Astrocyte of the cerebellum (primary cell): ENCODE measurements around the gene XCL2.
"Not testable (repeated sequence)": the region's sequence is repeated elsewhere in the genome, so short reads cannot be mapped to it uniquely, and the experiment has no call there.

ENCODE experiments used
- DNase-seq: peaks from one replicate; pipeline ENCODE4 v3.0.0-alpha.2; 2011; ENCODE audit warnings: low read depth
- H3K4me3 ChIP-seq: 2 replicates; pipeline ENCODE4 v1.5.1; 2011; ENCODE audit warnings: mild to moderate bottlenecking, low read depth, low read length, moderate library complexity
- CTCF ChIP-seq: IDR thresholded peaks from 2 replicates; pipeline ENCODE4 v1.5.1; 2012; ENCODE audit warnings: low read length, low read depth, moderate library complexity, mild to moderate bottlenecking; ENCODE audit errors: missing control alignments
- in situ Hi-C: cut with HindIII; loops from 2 replicates; pipeline ENCODE4 v1.10.0; 2017; ENCODE audit warnings: low sequenced_read_pairs

Gene XCL2

GRCh38 chr1:168582688-168583336, 39.0 kb upstream of the XCL2 start:
- no peak for TF ChIP-seq CTCF
- no peak overlapping the region for H3K4me3 ChIP-seq
- peak; percentile 79 for DNase-seq
- in situ Hi-C loops, result no loop called here

- DNase-seq, result no peak
- H3K4me3 ChIP-seq, result no peak overlapping the region
- in situ Hi-C loops, result no loop called here
- no peak for TF ChIP-seq CTCF
These were observed 38.2 kb upstream of the XCL2 start for GRCh38 chr1:168581817-168582572.

- in situ Hi-C loops, H3K4me3 ChIP-seq, DNase-seq: not testable (repeated sequence)
These were observed 37.2 kb upstream of the XCL2 start for GRCh38 chr1:168580991-168581390.

- H3K4me3 ChIP-seq, in situ Hi-C loops, DNase-seq: not testable (repeated sequence)
These were observed 36.5 kb upstream of the XCL2 start for GRCh38 chr1:168580290-168580689.

- in situ Hi-C loops, H3K4me3 ChIP-seq, DNase-seq: not testable (repeated sequence)
These were observed 34.9 kb upstream of the XCL2 start for GRCh38 chr1:168578531-168579185.

- DNase-seq, in situ Hi-C loops, H3K4me3 ChIP-seq: not testable (repeated sequence)
These were observed 32.5 kb upstream of the XCL2 start, which contains the start of gene XCL1 for GRCh38 chr1:168576245-168576688. Gene XCL1 (plus strand): TSS chr1:168576605. CDS start chr1:168576638, 33 bp downstream.

GRCh38 chr1:168574234-168574633, 30.4 kb upstream of the XCL2 start:
- in situ Hi-C loops, H3K4me3 ChIP-seq, DNase-seq: not testable (repeated sequence)

GRCh38 chr1:168572633-168573032, 28.8 kb upstream of the XCL2 start:
- DNase-seq, result no peak
- no peak overlapping the region for H3K4me3 ChIP-seq
- no peak for TF ChIP-seq CTCF
- in situ Hi-C loops, result no loop called here

- in situ Hi-C loops, result no loop called here
These were observed 26.9 kb upstream of the XCL2 start for GRCh38 chr1:168570652-168571051.

More at GRCh38 chr1:168570652-168571051, 26.9 kb upstream of the XCL2 start:
- no peak for TF ChIP-seq CTCF
- no peak for DNase-seq
- no peak overlapping the region for H3K4me3 ChIP-seq
